HG02759 (cell line): ENCODE data around the gene HIP1R.

Source experiments
- ATAC-seq: cut with Tn5 transposase; IDR thresholded peaks from one replicate; pipeline ENCODE4 v1.9.1; 2021; ENCODE audit warnings: mild to moderate bottlenecking, moderate library complexity; ENCODE audit not compliant: unreplicated experiment

HIP1R gene

DNA sequence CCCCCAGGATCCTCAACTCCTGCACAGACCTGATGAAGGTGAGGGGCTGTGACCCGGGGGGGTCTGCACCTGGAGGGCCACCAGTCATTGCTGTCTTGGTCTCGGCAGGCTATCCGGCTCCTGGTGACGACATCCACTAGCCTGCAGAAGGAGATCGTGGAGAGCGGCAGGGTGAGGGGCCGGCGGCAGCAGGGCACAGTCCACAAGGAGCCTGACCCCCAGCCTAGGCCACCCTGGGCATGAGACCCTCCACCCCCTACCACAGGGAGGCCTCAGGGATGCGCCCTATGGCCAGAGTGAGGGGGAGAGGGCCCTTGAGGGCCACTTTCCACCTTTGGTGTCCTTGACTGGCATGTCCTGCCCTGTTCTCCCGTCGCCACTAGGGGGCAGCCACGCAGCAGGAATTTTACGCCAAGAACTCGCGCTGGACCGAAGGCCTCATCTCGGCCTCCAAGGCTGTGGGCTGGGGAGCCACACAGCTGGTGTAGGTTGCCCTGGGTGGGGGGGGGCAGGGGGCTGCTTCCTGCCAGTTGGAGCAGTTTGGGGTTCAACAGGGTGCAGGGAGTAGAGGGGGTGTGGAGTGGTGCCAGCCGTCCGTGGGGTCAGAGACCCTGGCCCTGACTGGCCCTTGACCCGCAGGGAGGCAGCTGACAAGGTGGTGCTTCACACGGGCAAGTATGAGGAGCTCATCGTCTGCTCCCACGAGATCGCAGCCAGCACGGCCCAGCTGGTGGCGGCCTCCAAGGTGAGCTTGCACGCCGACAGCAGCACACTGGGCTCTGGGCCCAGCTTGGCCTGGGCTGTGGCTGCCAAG lies 25.0 kb downstream of the HIP1R start:
- no peak for ATAC-seq

DNA sequence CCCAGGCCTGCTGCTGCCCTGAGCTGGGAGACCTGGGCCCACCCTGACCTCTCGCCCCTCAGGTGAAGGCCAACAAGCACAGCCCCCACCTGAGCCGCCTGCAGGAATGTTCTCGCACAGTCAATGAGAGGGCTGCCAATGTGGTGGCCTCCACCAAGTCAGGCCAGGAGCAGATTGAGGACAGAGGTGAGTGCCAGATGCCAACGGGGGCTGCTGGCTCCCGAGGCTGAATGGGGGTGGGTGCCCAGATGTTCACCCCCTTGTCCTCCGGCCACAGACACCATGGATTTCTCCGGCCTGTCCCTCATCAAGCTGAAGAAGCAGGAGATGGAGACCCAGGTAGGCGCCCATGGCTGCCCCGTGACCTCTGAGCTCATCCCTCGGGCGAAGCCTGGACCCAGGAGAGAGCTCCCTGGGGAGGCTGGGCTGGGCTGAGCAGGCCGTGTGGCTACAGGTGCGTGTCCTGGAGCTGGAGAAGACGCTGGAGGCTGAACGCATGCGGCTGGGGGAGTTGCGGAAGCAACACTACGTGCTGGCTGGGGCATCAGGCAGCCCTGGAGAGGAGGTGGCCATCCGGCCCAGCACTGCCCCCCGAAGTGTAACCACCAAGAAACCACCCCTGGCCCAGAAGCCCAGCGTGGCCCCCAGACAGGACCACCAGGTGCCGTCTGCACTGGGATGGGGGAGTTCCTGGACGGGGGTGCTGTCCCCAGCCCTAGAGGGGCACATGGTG lies 25.8 kb downstream of the HIP1R start:
- no peak for ATAC-seq

DNA sequence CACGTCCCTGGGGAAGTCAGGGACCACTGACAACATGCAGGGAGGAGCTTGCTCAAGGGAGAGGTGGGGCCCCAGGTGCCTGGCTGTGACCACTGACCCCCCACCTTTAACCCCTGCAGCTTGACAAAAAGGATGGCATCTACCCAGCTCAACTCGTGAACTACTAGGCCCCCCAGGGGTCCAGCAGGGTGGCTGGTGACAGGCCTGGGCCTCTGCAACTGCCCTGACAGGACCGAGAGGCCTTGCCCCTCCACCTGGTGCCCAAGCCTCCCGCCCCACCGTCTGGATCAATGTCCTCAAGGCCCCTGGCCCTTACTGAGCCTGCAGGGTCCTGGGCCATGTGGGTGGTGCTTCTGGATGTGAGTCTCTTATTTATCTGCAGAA lies 26.3 kb downstream of the HIP1R start:
- ATAC-seq: no peak

DNA sequence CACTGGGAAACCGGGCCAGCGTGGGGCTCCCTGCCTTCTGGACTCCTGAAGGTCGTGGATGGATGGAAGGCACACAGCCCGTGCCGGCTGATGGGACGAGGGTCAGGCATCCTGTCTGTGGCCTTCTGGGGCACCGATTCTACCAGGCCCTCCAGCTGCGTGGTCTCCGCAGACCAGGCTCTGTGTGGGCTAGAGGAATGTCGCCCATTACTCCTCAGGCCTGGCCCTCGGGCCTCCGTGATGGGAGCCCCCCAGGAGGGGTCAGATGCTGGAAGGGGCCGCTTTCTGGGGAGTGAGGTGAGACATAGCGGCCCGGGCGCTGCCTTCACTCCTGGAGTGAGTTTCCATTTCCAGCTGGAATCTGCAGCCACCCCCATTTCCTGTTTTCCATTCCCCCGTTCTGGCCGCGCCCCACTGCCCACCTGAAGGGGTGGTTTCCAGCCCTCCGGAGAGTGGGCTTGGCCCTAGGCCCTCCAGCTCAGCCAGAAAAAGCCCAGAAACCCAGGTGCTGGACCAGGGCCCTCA lies 26.9 kb downstream of the HIP1R start:
- ATAC-seq: no peak

DNA sequence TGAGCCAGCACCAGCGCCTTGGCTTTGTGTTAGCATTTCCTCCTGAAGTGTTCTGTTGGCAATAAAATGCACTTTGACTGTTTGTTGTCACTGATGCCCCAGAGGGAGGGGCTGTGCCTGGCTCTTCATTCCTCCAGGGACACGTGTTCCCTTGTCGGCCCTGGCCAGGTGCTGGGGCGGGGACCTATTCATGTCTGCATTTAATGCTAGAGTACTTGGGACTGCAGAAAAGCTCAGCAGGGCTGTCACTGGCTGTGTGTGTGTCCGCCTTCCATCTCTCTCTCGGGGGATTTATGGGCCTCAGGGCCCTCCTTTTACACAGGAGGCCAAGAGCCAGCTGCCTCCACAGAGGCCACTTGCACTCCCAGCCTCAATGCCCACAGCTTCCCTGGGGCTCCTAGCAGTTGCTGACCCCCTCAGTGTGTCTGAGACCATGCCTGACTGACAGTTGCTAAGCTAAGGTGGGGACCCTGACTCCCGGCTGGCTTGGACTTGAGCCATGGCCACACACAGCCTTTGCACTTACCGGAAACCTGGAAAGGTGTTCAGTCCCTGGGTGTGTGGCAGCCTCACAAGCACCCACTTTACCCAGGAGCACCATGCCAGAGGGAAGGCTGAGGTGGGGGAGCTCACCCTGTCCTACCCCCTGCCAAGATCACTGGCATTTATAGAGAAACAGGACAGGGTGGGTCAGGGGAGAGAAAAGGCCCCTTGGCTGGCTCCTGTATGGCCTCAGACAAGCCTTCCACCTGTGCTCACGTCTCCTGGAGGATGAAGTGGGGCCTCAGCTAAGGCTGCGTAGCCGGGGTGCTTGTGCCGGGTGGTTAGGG lies 27.8 kb downstream of the HIP1R start:
- no peak for ATAC-seq

DNA sequence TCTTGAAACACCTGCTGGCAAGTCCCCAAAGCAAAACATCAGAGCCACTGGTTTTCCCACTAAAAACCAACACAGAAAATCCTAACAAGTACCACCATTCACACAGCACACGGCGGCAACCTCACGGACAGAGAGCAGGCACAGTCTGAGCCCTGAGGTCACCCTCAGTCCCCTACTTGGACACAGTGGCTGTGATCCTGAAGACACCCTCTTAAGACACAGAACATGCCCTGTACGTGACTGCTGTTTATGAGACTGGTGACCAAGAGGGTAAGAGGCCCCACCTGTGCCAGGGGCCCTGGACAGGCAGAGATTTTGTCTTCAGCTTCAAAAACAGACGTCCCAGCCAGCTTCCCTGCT lies 29.6 kb downstream of the HIP1R start:
- no peak for ATAC-seq

DNA sequence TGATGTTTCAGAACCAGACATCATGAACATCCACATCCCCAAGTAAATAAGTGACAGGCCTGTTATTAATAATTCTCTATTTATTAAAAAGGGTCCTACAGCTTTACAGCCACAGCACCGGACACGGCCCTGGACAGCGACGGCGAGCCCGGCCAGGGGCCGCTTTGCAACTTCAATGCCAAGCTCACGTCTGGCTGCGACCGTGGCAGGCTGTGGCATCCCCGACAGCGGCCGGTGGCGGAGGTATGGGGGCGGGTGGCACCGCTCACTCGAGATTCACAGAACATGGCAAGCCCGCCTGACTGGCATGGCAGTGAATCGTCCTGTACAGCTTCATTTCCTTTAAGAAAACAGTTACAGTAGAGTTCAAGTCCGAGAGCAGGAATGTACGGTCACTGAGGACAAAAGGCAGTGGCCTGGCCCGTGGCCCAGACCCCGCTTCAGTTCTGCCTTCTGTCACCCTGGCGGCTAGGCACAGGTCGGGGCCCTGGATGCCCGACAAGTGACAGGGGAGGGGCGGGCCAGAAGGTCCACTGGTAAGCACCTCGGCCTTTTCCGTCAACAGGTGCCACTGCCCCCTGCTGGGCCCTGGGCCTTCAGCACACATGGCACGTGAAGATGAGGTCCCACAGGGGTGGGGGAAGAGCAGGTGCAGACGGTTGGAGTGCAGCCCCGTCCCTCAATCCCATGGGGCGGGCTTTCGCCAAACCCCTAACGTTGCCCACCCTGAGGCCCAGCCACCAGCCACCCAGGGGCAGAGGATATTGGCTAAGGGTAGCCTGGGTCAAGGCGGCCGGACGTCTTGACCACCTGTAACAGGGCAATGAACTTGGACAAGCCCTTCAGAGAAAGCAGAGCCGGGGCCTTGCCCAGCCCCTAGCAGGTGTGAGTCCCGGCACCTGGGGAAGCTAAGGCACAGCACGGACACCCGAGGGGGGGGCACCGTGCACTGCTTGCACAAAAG lies 30.3 kb downstream of the HIP1R start:
- ATAC-seq: no peak

DNA sequence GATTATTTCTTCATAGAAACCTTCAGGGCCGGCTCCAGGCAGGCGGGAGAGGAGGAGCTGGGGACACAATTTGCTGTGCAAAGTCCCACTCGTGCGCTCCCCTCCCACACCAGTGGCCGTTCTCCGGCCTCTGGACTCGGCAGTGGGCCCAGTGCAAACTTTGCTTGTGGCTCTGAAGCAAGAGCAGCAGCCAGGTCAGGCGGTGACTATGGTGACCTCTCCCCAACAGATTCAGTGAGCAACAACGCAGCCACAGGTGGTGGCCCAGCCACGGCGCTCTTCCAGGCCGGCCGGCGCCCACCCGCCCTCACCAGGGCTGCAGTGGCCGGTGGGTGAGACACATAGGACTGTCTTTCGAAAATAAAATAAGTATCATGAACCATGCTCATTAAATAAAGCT lies 31.1 kb downstream of the HIP1R start:
- no peak for ATAC-seq

DNA sequence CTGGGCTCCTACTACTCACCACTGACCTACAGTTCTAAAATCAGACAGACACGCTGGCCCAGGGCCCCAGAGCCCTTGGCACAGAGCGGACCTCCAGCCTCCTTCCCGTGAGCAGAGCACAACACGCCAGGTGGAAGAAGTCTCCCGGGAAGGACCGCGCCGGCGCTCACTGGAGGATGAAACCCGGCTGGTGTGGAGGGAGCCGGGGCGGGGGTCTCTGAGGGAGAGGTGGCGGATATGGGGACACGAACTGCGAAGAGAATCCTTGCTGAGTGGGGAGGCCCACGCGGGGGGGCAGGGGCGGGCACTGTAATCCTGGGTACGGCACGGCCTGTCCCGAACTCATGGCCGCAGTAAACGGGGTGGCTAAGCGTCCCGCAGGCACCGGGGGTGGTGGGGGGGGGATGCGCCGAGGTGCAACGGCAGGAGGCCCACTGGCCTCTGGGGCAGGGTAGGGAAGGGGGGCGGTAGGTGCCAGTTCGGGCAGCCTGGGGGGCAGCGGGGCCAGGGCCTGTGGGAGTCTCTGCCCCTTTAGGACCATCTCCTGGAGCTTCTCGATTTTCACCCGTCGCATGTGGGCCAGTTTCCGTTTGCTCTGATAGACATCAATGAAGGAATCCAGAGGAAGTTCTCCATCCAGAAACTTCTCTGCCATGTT lies 31.8 kb downstream of the HIP1R start:
- ATAC-seq: no peak

DNA sequence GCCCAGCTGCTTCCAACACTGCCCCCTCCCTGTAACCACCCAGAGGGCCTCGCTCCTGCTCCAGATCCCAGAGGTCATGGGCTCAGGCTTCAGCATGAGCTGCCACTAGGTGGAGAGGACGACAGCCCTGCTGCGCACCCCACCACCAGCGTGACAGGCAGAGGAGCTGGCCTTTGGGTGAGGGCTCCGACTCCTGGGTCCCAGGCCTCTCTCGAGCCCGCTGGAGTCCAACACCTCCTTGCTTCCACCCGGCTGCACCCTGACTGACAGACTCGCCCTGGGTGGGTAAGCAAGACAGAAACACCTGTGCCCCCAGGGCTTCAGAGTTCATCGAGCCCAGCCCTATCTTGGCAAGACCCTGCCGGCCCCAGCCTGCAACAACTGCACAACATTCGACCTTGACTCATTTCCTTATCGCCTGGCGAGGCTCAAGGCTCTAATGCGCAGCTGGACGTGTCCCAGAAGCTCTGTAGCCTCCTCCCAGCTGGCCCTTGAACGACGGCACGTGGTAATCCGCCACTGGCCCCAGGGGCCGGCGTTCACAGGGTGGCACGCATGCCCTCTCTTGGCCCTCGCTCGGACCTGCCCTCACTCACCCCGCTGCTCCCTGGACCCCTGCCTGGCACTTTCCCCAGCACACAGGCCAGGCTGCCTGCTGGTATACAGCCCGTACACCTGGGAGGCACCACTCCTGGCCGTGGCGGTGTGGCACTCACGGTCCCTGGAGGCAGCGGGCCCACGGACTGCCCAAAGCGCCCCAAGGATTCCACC lies 32.6 kb downstream of the HIP1R start:
- ATAC-seq: no peak

DNA sequence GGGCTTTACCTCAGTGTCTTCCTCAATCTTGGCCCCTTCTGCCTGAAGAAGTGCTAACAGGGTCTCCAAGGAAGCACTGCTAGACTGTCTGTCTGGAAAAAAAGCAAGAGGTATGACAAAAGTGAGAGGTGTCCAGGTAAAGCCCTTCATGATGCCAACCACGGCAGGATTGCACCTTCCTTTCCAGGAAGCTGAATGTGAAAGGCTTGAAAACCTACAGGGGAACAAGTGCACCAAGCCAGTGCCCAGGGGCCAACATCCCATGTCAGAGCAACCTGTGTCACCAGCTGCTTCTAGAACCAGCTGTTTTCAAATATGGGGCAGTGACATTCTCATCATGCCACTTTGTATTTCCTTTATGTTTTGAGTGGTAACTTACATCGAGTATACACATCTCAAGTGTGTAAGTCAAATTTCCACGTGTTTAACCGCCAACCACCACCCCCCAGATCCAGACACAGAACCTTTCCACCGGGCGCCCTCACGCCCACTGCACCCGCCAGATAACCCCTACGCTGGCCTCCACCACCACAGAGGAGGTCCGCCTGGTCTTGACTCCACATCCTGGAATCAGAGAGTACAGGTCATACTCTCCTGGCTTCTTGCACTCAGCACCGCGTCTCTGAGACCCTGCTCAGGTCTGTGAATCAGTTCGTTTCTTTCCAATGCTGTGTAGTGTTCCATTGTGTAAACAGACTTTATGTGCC lies 33.4 kb downstream of the HIP1R start:
- ATAC-seq: no peak

DNA sequence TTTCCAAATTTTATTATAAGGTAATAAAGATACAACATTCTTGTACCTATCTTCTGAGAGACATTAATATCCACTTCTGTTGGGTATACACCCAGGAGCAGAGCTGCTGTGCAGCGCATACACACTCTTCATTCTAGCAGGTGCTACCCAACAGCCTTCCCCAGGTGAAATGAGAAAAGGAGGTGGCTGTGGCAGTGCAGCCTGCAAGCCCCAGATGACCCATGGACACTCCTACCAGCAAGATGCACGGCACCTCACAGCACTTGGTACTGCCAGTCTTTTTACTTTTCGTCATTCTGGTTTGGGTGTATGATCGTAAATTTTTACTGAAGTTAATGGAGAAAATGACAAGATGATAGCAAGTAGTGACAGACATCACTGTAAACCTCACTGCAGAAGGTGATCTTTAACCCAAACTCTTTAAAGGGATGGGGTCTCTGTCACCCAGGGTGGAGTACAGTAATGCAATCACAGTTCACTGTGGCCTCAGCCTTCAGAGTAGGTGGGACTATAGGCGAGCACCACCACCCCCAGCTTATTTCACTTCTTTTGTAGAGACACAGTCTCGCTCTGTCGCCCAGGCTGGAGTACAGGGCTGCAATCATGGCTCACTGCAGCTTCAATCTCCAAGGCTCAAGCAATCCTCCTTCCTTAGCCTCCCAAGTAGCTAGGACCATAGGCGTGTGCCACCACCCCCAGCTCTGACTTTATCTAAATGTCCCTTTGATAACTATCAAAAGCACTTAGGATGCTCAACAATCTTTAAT lies 34.1 kb downstream of the HIP1R start:
- ATAC-seq: no peak

DNA sequence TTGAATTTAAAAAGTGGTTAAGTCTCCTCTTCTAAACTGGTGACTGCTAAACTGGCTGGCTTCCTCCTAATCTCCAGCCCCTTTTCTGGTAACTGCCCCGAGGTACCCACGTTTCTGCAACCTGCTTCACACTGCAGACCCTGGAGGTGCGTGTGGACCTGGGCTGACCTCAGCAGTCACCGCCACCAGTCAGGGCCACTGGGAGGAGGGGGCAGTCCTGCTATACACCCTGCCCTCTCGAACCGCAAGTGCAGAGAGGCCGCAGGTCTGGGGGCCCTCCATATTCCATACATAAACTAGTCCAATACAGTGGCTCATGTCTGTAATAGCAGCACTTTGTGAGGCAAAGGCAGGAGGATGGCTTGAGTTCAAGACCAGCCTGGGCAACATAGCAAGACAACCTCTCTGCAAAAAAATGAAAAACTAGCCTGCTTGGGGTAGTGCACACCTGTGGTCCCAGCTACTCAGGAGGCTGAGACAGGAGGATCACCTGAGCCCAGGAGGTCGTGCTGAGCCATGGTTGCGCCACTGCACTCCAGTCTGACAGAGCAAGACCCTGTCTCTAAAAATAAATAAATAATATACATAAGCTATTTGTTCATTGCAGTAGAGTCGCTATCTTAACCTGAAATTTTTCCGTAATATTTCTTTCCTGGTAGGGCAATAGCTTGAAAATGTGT lies 35.0 kb downstream of the HIP1R start:
- no peak for ATAC-seq

DNA sequence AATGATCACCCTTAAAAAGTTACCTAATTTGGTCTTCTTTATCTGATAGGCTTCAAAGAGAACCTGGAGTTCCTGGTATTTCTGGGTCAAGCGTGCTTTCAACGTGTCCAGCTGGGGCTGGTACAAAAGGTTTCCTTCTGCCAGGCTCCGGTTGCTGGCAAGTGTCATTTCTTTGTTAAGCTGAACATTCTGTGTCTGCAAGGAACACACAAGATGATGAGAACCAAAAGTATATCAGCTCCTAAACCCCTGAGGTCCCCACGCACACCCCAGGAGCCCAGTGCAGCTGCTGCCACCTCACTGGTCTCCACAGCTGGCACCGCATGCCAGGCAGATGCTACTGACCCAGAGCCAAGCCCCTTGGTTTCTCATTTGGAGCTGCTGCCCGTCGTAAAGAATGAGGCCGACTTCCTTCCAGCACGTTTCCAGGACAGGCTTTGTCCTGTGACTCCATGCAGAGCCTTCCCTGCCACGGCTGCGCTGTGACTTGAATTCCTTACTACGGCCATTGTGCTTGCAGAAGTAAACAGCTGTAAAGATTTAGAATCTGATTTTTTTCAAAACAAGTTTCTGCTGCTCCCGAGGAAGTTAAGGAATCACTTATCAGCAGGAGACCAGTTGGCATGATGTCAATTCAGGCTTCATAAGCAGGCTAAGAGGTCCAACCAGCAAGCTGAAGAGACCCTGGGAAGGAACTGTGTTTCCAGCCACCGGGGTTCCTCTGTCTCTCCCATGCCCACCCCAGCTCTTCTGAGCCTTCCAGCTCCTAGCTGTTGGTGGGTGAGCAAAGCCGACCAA lies 35.8 kb downstream of the HIP1R start:
- no peak for ATAC-seq

DNA sequence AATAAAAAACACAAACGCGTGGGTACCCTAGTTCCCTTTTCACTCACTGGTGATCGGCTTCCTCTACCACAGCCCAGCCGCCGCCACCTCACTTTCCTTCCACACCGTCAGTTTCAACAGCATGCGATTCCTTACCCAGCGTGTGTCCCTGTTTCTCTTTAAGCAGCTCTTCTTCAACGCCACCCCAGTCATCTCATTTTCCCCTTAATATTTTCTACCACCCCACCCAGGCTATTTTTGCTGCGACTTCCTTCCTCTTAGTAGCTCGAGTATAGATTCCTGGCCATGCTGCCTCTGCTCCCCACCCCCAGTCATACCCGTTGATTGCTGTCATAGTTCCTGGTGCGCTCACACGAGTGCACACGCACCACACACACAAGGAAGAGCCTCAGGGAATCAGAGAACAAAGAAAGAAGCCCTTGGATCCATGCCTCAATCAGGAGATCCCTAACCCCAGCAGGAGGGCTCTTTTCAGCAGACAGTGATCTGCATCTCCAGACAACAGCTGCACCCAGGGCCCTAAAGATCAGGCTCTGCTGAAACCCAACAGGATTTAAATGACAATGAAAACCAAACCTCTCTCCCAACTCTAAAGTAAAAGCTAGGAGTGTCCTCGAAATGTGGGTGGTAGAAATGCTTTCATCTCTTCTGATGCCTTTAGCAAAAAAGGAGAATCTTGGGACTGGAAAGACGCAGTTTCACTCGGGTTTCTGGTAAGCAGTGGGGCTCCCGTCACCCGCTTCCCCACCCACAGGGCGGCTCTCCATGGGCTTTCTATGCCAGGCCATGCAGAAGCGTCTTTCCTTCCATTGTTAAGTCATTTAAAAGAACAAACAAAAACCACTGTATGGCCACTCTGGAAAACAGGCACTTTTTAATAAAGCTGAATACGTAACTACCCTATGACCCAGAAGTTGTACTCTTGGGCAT lies 36.9 kb downstream of the HIP1R start:
- peak; percentile 34 for ATAC-seq
